Lung microvascular endothelial cell (primary cell): ENCODE measurements around the gene GJC1. TPM values are rescaled to one million over a fixed set of nuclear protein-coding genes. Genes with fewer than 3 reads are reported as not detected.
A peak's percentile ranks its signal among the peaks of the same experiment; 100 is the strongest.

ENCODE experiments used
- DNase-seq, 2 donors: peaks; one replicate each; pipeline versions ENCODE4 v3.0.0 to v3.0.0-alpha.2; 2010; ENCODE audit warnings: low read depth in 2 of 2
- total RNA-seq: library from RNA; depleted of rRNA; stranded (reverse); fragments of >200 nt; gene quantifications from 2 replicates; pipeline ENCODE4 v1.2.1, GENCODE V29; 2014

Gene GJC1
- 3.9 and 5.2 TPM in 2 replicates for total RNA-seq

DNA sequence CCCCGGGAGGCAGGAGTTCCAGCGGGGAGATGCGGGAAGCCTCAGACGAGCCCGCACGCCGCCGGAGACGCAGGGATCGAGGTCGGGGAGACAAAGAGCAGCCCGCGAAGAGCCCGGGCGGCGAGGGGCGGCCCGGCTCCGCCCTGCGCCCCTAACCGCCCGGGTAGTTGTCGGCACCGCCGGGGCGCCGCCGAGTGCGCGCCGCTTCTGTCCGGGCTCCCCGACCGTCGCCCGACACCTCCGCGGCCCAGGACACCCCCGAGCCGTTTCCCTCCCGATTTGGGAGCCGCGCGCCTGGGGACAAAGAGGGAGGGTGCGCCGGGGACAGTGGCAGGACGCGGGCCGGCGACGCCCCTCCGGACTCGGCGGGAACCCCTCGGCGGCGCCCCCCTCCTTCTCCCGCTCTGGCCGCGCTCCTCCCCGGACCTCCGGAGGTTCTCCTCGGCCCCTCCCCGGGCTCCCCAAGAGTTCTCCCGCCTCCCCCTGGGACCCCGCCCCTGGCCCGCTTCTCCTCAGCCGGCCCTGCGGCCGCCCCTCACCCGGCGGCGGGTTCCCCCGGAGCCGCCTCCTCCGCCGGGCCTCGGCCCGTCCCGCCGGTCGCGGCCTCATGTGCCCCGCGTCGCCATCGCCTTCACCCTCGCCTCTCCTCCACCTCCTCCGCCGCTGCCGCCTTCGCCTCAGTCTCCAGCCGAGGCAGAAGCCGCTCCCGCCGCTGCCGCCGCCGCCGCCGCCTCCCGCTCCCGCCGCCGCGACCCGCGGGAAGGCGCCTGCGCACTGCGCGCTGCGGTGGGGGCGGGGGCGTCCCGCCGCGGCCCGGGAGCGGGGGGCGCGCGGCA lies at the start of gene GJC1:
TSS of gene GJC1 (minus strand) at position 765 of the 836 bp plus-strand sequence. CDS start 24,470 bp downstream, outside the sequence.
- peak; percentile 17 to 47 for DNase-seq

DNA sequence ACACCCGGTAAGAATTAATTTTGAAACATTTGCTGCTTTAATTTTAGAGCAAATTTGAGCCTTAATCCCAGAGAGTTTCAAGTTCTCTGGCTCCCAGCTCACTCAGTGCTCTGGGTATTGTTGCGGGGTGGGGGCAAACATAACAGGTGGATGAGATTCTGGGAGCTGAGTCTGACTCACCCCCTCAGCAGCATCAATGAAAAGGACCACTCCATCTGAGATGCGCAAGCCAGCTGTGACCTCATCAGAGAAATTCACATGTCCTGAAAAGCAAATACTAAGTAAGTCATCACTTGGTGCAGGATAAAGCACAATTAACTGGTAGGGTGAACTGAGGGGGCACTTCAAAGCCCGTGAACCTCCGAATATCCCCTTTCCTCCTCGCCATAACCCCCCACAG lies 49.3 kb upstream of the GJC1 start:
- DNase-seq: no peak

DNA sequence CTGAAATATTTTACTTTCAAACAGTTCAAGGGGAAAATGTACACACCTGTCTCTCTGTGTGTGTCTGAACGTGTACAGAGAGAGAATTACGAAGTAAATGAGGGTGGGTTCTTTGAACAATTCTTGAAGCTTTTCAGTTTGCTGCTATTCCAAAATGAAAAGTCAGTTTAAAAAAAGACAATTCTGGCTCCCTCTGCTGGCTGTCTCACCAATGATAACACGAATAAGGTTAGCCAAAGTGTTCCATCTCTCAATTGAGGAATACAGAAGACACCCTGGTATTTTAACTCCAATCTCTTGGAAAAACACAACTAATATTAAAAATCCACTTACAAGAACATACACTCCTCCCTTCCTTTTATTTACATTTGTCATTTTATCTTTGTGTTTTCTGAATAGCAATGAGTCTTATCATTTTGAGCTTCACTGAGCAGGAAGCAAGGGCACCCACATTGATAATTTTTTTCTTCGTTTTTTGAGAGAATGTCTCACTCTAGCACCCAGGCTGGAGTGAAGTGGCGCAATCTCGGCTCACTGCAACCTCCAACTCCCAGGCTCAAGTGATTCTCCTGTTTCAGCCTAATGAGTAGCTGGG lies 48.6 kb upstream of the GJC1 start:
- peak; percentile 40 to 47 for DNase-seq

DNA sequence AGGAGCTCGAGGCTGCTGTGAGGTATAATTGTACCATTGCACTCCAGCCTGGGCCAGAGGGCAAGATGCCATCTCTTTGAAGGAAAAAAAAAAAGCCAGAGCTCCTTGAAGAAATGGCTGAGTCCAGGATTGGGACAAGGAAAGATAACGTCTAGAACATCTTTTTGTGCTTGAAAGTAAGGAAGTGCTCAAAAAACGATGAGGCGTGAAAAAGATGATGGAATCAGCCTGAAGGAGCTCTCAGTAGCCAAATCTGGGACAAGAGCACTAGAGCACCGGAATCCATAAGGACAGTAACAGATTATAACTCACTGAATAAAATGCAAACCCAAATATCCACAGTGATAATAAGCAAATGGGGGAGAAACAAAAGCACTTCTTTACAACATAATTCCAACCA lies 47.0 kb upstream of the GJC1 start:
- DNase-seq: no peak

DNA sequence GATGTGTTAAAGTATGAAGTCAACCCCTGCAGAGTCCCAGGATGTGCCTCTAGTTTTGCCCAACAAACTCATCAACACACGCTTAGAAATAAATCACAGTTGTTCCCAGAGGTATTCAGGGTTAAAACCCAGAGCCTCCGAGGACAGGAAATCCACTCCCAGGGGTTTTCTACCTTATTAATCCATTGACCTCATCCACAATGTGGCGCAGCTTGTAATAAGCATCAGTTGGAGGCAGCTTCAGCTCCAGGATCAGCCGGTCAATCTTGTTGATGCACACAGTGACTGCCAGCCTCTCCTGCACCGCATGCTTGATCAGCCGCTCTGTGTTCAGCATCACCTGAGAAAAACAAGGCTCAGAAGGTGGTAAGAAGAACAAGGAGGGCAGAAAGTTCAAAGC lies 45.7 kb upstream of the GJC1 start:
- no peak for DNase-seq

DNA sequence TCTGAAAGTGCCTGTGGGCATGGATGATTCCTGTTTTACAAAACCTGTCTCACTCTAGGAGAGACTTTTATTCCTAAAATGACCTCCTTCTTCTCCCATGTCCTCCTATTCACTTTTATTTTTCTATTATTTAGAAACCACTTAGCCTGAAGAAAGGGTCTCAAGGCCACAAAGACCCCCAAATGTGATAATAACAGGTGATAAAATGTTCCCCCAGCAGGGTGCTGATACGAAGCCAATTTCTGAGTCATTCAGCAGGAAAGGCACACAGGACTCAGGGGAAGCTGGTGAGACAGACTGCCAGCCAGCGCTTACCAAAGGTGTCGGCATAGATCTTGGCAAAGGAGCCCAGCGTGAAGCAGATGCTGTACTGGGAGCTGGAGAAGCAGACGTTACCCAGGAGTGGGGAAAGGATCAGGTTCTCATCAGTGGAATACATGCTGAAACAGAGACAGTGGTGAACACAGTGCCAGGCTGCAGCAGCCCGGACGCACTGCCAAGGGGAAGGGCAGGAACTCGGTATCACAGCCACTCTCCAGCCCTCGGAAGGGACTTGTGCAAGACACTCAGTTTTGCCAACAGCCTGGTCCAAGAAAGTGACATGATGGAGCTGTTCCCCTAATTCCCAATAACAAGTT lies 42.2 kb upstream of the GJC1 start:
- peak; percentile 24 to 62 for DNase-seq

DNA sequence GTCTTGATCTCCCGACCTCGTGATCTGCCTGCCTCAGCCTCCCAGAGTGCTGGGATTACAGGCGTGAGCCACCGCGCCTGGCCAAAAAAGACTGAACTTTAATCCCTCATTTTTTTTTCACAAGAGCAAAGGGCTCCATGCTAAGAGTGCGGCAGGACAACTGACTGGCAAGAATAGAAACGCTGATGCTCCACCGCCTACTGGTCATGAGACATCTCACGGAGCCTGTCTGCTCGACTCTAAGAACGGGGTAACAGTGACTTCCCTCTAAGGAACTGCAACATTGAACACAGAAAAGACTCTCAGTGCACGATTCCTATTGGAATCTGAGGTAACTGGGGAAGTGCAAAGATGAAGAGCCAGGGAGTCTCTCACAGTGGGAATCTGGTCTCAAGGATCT lies 41.5 kb upstream of the GJC1 start:
- DNase-seq: no peak

DNA sequence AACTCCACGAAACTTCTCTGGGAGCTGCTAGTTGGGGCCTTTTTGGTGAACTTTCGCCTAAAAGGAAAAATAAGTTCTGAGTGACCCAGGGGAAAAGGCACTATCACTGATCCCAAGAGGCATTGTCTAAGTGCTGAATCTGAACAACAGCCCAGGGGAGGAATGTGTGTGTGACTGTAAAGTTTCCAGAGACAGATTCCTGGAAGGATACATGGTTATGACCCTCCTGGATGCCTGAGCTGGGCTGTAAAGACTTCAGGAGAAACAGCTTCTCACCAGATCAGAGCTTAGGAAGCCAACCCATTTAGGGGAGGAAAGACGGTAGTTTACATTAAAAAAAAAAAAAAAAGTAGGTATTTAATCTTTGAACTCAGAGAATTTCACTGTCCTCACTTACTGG lies 37.8 kb upstream of the GJC1 start:
- no peak for DNase-seq

DNA sequence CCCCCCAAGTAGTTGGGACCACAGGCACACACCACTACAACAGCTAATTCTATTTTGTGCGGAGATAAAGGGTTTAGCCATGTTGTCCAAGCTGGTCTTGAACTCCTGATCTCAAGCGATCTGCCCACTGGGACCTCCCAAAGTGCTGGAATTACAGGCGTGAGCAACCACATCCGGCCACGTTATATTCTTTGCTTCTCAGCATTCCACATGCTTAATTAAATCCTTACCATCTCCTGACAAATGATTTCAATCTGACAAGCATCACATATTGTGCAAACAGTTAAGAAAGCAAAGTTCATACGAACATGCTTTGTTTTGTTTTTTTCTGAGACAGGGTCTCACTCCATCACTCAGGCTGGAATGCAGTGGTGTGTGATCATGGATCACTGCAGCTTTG lies 35.8 kb upstream of the GJC1 start:
- no peak for DNase-seq

DNA sequence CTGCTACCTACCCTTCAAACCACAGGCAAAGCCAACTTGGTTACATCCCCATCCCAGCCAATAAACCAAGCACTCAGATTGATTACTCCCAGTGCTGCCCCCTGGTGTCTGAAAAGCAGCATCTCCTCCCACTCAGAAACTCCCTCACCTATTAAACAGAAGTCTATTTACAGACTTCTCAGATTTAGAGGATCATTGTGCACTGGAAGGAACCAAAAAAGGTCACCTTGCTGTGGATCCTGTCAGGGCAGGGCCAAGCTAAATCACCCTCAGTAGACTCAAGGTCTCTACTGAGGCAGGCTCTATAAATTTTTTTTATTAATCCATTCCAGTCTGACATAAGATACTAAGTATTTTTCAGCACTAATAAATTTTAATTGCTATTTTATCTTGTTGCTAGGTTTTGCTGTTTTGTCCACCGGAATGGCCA lies 35.2 kb upstream of the GJC1 start:
- DNase-seq: peak; percentile 79 to 83

DNA sequence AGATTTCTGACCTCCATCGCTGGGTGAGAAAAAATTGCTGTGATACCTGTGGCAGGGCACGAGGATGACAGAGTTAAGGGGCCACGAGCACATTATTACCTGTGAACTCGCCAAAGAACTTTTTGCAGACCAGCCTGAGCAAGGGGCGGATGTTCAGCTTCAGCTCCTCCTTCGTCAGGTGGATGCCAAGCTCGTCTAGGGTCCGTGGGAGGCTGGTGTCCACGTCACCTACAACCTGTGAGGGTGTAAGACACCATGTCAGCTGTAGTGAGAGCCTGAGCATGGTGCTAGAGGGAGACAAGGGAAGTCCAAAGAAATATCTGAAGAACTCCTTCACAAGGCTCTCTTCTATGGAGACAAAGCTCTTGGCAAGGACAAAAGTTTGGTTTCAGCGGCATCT lies 34.7 kb upstream of the GJC1 start:
- no peak for DNase-seq

DNA sequence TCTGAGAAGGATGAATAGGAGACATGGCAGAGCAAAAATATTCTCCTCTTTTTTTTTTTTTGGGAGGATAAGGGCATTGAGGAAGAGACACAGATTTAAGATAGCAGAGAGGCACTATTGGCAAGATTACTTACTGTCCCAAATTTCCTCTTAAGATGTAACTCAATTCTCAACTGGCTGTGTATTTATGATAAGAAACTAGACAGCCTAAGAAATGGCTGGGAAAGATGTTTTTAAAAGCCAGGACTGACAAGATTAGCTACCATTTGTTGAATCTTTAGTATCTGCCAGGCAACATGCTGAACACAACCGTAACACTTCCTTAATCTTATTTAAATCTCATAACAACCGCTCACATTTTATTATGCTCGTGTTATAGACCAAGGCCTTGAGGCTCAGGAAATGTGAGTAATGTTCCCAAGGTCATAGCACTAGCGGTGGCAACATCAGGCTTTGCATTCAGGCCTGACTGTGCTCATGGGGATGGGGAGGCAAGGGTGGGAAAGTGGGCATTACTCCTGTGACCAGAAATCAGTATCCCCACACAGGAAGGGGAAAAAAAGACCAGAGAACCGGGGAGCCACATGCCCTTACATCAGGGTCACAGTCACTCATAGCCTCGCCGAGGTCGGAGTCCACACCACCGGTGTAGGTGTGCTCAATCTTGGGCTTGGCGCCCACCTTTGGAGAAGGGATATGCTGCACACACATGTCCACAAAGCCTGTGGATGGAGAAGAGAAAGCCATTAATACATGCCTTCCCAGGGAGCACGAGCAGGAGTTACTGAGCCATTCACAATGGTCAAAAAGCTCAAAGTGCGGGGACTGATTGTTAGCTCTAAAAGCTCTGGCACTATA lies 33.2 kb upstream of the GJC1 start:
- peak in 1 of 2 donors; percentile 72 for DNase-seq

DNA sequence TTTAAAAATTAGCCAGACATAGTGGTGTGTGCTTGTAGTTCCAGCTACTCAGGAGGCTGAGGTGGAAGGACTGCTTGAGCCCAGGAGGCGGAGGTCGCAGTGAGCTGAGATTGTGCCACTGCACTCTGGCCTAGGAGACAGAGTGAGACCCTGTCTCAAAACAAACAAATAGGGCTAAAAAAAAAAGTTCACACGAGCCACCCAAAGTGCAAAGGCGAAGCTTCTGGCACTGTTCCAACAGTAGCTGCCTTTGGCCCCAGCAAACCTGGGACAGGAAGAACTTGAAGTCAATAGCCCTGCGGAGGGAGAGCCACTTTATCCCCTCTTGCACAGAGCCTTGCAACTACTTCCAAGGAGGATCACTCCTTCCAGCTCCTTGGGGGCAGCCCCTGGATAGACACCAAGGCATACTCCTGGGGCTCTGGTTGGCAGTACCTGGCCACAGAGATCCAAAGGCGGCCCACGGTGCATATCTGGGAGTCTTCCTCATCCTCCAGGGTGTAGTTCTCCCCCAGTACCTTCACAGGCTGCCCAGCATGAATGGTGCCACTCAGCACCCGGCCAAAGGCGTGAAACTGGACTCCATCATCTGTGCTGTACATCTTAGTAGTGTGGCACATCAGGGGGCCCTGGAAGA lies 32.3 kb upstream of the GJC1 start:
- peak in 1 of 2 donors; percentile 7 for DNase-seq

DNA sequence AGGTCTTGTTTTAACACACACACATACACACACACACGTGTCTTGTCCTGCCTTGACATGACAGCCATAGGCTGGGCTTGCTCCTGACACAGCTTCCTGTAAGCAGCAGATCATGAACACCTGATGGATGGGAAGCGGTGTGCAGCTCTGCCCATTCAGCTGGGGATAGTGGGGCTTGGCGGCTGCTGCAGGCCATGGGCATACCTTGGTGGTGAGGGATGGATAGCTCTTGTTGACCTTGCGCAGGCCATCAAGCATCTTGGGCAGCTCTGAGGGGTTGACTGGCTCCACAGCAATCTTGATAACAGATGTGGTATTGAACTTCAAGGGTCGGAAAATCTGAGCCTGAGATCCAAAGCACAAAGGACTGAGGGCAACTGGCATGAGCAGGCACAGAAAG lies 29.6 kb upstream of the GJC1 start:
- DNase-seq: no peak

DNA sequence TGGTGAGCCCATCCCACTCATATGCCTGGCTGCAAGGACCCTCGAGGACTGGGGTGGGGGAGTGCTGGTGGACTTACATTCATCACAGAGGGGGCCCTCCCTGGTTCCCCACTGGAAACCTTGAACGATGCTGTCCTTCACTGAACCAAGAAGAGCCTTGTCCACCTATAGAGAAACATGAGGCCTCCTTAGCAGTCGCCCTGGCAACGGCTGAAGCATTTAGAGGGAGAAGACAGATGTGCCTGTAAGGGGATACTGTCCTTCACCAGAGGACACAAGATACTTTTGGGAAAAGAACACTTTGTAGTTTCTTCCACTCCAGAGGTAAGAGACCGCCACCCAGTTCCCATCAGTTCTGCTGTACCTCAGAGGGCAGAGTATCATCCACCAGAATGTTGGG lies 24.1 kb upstream of the GJC1 start:
- no peak for DNase-seq

DNA sequence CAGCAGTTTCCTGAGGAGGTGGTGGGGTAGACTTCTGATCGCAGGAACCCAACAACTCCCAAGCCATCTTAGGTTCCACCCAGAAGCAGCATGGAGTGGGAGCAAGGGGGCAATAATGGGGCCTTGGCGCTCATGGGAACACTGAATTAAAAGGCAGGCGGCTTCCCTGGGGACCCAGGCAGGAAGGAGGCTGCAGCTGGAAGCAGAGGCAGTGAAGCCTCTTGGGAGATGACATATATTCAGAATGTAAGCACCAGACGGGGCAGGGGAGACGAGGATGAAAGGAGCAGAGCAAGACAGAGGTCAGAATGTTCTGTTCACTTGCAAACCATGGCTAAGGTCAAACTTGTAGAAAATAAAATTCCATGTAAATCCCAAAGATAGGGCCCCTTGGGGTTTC lies 20.5 kb upstream of the GJC1 start:
- DNase-seq: no peak

DNA sequence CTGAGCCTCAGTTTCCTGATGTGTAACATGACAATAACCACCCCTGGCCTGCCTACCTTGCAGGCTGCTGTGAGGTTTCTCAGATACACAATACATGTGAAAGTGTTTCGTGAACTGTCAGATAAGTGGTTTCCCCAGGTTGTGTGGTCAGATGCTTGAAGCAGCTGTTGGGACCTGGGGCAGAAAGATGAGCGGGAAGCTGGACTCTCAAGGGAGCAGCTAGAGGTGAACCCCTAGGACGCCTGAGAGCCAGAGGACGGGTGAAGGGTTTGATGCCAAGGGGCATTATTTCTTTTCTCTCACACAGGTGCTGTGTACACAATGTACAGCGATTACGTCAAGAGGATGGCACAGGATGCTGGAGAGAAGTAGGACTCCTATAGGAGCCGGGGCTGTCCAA lies 19.9 kb upstream of the GJC1 start:
- DNase-seq: no peak

DNA sequence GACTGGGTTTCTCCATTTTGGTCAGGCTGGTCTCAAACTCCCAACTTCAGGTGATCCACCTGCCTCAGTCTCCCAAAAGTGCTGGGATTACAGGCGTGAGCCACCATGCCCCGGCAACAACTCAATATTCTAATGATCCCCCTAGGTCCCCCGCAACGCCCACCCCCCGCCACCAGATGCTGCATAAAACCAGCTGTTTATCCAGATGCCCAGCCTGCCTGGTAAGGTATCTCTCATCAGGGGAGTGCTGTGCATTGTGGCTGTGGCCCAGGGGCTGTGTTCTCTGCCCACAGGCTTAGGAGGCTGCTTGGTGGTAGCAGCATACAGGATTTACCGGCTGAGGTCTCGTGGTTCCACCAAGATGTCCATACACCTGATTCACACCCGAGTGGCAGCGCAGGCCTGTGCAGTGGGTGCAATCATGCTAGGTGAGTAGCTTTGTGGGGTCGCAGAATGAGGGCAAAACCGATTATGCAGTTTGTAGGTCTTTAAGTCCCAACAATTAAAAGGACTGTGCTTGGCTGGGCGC lies 18.9 kb upstream of the GJC1 start:
- DNase-seq: no peak

DNA sequence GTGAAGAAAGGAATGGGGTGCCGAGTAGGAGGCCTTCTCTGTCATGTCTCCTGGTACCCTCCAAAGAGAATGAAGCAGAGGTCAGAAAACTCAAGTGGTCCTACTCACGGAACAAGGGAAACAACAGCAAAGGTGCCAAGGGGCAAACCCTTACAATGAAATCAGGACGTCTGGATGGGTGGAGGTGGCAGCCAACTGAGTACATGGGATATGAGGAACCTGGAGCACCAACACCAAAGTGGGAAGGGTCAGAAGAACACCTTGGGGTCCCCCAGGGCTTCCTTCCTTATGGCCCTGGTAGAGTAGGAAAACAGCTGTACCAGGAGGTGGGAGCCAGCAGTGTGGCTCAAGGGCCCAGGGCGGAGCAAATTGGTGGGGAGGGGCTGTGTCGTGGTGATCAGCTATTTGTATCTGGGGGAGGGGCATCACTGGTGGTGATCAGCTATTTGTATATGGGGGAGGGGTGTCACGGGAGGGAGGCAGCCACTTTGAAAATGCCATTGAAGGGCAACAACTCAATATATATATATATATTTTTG lies 18.2 kb upstream of the GJC1 start:
- no peak for DNase-seq

DNA sequence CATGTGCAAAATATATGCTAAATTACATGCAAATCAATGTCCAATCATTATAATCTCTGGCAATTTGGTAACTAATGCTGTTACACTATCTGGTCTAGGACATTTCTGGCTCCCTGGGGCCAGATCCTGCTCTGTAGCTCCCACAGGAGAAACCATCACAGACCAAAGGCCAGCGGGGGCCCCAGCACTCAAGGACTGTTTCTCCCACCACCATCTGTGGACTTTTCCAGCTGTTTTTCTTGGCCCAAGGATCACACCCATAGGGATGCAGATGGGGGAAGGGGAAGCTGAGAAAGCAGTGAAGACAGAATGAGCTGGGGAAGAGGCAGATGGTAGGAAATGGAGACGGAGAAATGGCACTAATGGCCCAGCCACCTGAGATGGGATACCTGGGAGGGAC lies 17.5 kb upstream of the GJC1 start, which contains the start of gene HIGD1B:
TSS of gene HIGD1B (plus strand) at position 298 of the 400 bp plus-strand sequence. CDS start 270 bp downstream, outside the sequence.
- DNase-seq: no peak

DNA sequence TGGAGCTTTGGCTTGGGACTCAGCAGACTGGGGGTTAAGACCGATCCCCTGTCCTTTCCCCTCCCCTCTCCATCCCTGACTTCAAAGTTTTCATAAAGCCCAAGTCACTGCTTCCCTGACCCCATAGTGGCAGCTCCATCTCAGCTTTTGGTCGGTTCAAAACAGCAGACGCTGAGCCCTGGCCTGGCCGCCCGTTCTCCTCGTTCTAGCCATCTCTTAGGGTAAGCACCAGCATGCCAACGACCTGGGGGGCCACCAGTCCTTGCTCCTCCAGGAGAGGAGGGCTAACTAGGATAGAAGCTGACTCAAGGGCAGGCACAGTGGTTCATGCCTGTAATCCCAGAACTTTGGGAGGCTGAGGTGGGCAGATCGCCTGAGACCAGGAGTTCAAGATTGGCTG lies 16.1 kb upstream of the GJC1 start:
- no peak for DNase-seq
